Hematopoietic multipotent progenitor cell treated with erythropoietin and hydrocortisone succinate and interleukin-3 and kit ligand, for 6 days (in vitro differentiated cells): ENCODE measurements around the gene NAV3.
A peak's percentile ranks its signal among the peaks of the same experiment; 100 is the strongest.

Experiments used
- DNase-seq: peaks from one replicate; pipeline ENCODE4 v3.0.0-alpha.2; 2015

NAV3 gene

GRCh38 chr12:77992760-77993159 is 162.1 kb downstream of the NAV3 start:
- DNase-seq: no peak

DNA sequence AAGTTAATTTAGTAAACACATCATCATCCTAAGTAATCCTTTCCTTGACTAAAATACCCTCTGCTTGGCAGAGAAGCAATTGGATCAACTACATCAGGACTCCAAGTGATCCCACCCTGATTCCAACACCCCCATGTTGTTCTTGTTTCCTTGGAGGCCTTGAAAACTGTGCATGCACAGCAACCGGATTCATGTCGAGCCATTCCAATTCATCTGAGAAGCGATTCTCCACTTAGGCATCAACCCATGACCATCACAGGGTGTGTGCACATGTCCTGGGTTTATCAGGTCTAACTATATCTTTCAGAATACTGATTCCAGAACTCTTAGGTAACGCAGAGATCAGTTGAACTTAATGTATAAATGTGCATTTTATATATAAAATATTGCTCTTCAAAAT is 163.0 kb downstream of the NAV3 start:
- DNase-seq: no peak

DNA sequence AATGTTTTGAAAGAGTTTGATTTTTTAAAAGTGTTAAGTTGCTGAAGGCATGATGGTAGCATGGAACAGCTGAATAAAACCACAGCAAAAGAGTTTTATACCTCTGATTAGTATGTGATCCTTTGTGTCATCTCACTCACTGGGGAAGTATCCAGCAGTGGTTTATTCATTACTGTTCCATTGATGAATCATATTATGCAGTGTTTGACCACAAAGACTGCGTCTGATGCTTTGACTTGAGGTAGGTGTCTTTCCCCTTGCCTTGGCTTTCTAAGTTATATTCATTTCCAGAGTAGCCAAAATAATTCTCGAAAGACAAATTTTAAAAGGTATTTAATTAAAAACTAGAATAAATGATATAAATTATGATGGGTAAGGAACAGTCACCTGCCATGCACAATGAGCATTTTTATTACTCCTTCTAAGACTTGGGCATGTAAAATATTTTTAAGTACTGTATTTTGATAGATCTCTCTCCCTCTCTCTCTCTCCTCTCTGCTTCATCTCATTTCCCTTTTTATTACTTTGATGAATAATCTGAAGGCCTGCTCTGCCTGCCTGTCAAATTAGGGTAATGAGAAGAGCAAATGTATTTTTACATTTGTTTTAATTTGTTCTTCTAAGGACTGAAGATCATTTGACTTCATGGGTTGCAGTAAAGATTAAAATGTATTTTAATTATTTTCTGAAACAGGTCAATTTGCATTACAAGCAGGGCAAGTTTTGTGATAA is 164.9 kb downstream of the NAV3 start:
- no peak for DNase-seq

DNA sequence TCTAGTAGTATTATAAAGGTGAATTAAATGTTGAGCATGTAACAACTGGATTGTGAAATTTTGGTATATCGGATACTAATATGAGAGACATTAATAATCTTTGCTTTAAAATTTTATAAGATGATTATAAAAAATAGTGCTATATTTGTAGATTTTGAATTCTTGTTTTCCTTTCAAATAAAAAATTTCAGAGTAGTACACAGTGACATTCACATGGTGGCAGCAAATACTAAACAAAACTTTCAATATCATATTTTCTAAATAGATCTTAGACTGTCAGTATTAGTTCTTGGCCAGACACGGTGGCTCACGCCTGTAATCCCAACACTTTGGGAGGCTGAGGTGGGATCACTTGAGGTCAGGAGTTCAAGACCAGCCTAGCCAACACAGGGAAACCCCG is 166.0 kb downstream of the NAV3 start:
- DNase-seq: no peak

GRCh38 chr12:77998236-77998786 is 167.6 kb downstream of the NAV3 start:
- DNase-seq: peak; percentile 15

DNA sequence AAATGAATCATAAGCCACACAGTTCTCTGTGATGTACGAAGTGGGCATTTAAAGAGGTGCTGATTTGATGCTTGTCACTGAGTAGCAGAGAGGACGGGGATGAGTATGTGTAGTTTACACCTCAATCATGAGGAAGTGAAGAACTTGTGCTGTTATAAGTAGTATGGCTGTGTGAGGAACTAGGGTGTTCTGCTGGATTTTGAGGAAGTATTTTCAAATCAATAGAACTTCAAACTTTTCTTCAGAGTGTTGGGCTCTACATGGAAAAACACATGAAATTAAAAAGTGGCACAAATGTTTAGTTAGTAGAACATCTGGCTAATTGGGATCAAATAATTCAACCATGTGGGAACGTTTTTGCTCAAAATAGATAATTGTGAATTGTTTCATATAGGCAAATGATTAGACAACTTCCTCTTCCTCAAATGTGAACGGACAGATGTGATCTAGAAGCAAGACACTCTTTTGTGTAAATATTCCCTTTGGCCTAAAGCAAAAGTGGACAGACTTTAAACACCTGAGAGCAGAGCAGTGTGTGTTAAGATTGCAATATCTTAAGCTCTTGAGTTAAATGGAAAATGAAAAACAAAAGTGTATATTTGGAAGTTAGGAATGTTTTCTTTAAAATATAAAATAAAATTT is 168.5 kb downstream of the NAV3 start:
- peak; percentile 35 for DNase-seq

GRCh38 chr12:78002878-78003277 is 172.2 kb downstream of the NAV3 start:
- no peak for DNase-seq

DNA sequence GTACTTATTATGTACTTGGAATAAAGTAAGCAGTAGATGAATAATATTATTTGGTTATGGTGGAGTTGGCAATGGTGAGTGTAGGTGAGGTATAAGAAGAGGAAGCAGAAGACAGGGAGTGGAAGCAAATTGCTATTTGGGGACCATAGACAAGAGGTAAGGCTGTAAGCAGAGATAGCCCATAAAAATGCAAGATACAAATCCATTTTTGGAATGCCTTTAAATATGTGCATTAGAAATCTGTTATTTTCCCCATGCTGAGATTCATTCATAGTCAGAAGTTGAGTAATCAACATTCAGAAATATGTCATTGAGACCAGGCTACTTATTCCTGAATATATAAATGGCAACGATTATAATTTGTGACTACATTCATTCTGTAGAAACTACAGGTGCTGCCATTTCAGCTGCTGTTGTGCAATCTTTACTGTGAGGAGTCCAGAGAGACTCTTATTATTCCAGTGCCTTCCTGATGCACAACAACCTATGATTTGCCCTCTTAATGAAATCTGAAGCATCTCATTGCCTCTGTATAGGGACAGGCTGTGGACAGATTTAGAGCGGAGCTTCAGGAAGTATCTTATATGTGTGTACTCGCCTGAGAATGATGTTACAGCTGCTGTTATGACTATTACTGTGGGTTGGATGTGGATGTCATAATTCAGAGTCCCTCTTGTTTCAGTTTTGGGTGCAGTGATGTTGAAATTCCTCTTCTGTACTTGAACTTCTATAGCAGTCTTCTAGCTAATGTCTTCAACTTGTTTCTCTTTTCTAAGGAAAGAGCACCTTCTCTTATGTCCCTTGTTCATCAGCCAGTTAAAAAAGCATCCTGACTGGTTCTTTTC is 173.8 kb downstream of the NAV3 start:
- peak; percentile 8 for DNase-seq

DNA sequence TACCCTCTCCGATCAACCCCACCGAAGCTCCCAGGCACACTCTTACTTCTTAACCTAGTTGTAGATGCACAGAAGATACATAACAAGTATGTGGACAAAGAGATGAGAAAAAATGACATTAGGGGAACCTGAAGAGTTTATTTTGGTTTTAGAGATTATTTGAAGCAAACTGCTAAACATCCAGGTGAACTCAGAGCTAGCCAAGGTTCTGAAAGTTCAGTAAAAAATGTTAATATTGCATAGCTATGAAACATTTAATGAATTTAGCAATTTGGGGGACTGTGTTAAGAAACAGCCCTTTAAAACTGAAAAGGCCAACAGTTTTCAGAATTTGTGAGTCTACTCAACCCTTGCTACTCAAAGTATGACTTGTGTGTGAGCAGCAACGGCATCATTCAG is 174.4 kb downstream of the NAV3 start:
- no peak for DNase-seq

- DNase-seq: no peak
These were observed 176.5 kb downstream of the NAV3 start for GRCh38 chr12:78007173-78007572.

GRCh38 chr12:78009031-78009430 is 178.3 kb downstream of the NAV3 start:
- no peak for DNase-seq

DNA sequence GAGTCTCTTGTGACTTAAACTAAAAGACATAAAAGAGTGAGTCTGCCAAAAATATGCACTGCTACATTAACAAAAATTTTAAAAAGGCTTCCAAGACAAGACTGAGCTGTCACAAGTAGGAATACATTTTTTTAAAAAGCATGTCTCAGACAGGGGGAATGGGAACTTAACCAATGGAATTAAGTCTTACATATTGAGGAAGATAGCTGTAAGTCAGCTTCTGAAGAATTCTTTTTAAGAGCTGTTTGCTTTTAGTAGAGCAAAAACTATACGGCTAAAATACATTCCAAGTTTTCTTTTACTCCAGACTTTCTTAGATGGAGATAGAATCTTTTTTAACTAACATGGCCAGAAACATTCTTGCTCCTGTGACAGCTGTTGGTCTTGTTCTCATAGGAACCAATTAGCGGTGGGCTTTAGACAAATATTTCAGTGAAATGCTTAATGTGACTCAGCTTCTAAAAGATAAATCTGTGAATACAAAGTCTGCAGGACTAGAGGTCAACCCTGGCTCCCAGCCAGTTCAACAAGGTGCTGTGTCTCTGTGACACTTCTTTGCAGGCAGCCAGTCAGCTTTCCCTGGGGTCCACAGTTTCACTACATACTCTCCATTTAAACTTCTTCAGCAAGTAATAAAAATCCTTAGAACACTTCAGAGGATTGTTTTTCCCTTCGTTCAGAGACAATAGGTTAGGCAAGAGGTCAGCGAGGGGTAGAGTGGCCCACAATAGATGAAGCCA is 187.6 kb downstream of the NAV3 start:
- DNase-seq: no peak

GRCh38 chr12:78018939-78019338 is 188.2 kb downstream of the NAV3 start:
- DNase-seq: peak; percentile 6

DNA sequence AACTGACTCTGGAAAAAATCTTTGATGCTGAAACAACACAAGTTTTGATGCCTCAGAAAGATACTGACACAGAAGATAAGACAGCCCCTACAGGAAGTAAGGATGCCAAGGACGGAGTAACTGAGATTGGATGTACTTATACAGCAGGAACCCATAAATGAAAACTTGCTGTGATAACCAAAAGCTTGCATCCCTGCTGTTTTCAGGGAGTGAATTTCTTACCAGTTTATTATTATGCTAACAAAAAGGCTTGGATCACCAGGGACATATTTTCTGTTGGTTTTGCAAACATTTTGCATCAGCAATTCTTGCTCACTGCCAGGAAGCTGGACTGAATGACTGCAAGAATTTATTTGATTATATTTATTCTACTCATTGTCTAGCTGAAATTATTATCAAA is 197.7 kb downstream of the NAV3 start:
- no peak for DNase-seq

DNA sequence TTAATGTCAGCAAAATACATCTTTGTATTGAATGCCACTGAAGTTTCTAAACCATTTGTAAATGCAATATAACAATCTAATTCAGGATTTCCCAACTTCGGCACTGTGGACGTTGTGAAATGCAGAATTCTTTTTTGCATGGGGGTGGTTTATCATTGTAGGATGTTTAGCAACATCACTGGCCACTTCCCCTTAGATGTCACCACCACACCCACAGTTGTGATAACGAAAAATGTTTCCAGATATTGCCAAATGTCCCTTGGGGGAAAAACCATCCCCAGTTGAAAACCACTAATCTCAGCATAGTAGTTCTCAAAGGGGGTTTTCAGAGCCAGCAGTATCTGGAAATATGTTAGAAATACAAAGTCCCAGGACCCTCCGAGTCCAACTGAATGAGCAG is 203.3 kb downstream of the NAV3 start:
- peak; percentile 74 for DNase-seq

DNA sequence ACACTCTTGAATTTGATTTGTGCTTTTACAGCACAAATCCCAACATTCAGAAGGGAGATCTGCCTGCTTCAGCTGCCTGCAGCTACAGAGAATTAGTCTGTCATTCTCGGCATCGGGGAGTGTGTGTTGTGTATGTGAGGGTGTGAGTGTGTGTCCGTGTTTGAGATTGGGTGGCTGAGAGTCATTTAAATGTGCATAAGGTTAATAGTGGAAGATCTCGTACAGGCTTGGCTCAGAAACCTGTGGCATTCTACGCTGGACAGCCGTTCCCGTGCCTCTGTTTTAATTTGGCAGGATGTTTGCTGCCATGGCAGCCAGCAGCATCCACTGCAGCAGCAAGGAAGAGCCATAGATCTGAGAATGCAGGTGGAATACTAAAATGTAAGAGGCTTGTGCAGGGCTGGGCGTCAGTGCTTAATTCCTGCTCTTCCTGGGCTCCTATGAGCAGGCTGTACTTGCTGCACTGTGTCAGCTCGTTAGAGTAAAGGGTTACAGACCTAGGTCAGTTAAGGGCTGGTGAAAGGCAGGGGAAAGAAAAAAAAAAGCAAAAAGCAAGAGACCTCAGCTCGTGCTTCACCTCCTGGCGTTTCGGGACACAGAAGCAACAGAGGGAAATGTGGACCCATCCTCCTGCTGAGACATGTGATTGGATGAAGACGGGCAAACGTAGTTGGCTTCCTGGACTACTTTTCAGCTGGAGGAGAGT is 205.4 kb downstream of the NAV3 start:
- no peak for DNase-seq

GRCh38 chr12:78036874-78037273 is 206.2 kb downstream of the NAV3 start:
- no peak for DNase-seq

- no peak for DNase-seq
These were observed 207.0 kb downstream of the NAV3 start for GRCh38 chr12:78037707-78038106.

GRCh38 chr12:78038541-78038940 is 207.8 kb downstream of the NAV3 start:
- DNase-seq: no peak

- DNase-seq: no peak
These were observed 208.3 kb downstream of the NAV3 start for GRCh38 chr12:78038986-78039385.

GRCh38 chr12:78040111-78040510 is 209.4 kb downstream of the NAV3 start:
- no peak for DNase-seq

- no peak for DNase-seq
These were observed 220.1 kb downstream of the NAV3 start for GRCh38 chr12:78050790-78051189.
